Measurements from ENCODE around the gene TRPC1.

Gene TRPC1

GRCh38 chr3:142853270-142854168 is 129.7 kb downstream of the TRPC1 start:
- TF ChIP-seq, protein P1, sequence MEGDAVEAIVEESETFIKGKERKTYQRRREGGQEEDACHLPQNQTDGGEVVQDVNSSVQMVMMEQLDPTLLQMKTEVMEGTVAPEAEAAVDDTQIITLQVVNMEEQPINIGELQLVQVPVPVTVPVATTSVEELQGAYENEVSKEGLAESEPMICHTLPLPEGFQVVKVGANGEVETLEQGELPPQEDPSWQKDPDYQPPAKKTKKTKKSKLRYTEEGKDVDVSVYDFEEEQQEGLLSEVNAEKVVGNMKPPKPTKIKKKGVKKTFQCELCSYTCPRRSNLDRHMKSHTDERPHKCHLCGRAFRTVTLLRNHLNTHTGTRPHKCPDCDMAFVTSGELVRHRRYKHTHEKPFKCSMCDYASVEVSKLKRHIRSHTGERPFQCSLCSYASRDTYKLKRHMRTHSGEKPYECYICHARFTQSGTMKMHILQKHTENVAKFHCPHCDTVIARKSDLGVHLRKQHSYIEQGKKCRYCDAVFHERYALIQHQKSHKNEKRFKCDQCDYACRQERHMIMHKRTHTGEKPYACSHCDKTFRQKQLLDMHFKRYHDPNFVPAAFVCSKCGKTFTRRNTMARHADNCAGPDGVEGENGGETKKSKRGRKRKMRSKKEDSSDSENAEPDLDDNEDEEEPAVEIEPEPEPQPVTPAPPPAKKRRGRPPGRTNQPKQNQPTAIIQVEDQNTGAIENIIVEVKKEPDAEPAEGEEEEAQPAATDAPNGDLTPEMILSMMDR (conservative IDR thresholded peaks at IDR 0.05): no peak
- H3K27ac ChIP-seq: no peak overlapping the region

DNA sequence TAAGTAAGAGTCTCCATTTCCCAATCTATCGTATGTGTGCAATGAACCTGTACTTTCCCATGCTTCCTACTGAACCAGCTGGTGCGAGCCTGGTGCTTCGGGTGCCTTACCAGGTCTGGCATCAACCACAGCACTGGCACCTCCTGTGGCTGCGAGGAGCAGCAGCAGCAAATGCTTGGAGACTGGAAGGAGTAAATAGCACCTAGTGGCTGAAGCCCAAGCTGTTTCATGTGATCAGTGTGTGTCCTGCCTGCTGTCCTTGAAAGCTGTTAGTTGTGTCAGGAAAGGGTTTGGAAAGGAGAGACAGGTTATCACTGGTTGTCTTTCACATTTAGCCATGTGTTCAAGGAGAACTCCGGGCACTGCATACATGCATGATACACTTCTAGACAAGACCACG is 133.2 kb downstream of the TRPC1 start:
- TF ChIP-seq, protein P1 (conservative IDR thresholded peaks at IDR 0.05): peak; percentile 58
- no peak overlapping the region for H3K27ac ChIP-seq
